GM12864 (cell line): ENCODE results near the gene AP2B1.

ENCODE experiments used
- DNase-seq: peaks from one replicate; pipeline ENCODE4 v3.0.0-alpha.2; 2011; ENCODE audit warnings: low read depth
- H3K4me3 ChIP-seq: 2 replicates; pipeline ENCODE4 v1.5.1; 2011; ENCODE audit warnings: mild to moderate bottlenecking, low read depth, low read length, control low read depth
- CTCF ChIP-seq: IDR thresholded peaks from 2 replicates; pipeline ENCODE4 v1.5.1; 2011; ENCODE audit warnings: low read depth, mild to moderate bottlenecking, moderate library complexity, low read length, control low read depth, inconsistent platforms; ENCODE audit errors: missing control alignments

The AP2B1 gene

DNA sequence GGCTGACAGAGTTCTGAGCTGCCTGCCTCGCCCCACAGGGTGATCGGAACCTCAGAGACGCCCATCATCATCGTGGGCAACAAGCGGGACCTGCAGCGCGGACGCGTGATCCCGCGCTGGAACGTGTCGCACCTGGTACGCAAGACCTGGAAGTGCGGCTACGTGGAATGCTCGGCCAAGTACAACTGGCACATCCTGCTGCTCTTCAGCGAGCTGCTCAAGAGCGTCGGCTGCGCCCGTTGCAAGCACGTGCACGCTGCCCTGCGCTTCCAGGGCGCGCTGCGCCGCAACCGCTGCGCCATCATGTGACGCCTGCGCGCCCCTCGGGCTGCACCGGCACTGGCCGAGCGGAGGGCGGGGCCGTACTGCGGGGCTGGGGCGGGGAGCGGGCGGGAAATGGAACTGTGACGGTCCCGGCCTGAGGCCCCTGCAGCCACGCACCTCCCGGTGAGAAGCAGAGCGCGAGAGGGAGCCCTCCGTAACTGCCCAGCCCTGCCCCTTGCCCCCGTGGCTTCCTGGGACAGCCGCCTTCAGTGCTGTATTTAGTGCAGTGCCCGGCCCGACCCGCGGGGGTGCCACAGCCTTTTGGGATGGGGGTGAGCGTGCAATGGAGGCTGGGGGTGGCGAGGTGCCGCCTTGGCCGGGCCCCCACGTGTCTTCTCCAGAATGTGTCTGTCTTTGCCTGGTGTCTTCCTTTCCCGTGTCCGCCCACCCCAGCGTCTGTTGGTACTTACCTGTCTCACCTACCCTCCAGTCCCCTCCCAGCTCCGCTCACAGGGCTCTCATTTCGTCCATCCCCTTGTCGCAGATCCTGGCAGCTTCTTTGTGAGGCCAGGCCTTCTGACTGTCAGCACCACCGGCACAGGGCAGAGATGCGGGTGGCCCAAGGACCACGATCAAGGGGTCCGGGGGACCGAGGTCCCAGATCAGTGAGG, 154.1 kb downstream of the AP2B1 start:
- no peak for TF ChIP-seq CTCF
- no peak overlapping the region for H3K4me3 ChIP-seq
- DNase-seq: no peak

DNA sequence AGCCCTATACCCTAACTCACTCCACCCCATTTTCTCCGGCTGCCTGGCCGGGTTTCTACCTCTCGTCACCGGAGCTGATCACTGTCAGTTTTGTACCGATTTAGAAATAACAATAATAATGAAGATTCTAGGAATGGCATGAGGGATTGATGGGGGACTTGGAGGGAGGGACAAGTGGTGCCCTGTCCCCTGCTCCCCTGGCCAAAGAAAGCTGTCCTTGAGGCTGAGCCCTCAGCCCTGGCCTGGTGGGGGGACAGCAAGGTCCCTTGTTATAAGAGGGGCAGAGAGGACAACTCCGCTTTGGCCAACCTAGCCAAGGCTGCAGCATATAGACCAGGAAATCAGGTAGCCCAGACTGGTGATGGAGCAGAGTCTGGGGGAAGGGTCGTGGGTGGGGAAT, 155.4 kb downstream of the AP2B1 start:
- H3K4me3 ChIP-seq: no peak overlapping the region
- TF ChIP-seq CTCF: no peak
- no peak for DNase-seq

- no peak for TF ChIP-seq CTCF
- no peak for DNase-seq
Observed at GRCh38 chr17:35742896-35743477, 155.9 kb downstream of the AP2B1 start.

GRCh38 chr17:35743626-35744328, 156.7 kb downstream of the AP2B1 start:
- DNase-seq: no peak
- H3K4me3 ChIP-seq: no peak overlapping the region
- TF ChIP-seq CTCF: no peak

More at GRCh38 chr17:35742896-35743477, 155.9 kb downstream of the AP2B1 start:
- no peak overlapping the region for H3K4me3 ChIP-seq

GRCh38 chr17:35744830-35745229, 157.7 kb downstream of the AP2B1 start:
- no peak overlapping the region for H3K4me3 ChIP-seq
- TF ChIP-seq CTCF: no peak
- no peak for DNase-seq

DNA sequence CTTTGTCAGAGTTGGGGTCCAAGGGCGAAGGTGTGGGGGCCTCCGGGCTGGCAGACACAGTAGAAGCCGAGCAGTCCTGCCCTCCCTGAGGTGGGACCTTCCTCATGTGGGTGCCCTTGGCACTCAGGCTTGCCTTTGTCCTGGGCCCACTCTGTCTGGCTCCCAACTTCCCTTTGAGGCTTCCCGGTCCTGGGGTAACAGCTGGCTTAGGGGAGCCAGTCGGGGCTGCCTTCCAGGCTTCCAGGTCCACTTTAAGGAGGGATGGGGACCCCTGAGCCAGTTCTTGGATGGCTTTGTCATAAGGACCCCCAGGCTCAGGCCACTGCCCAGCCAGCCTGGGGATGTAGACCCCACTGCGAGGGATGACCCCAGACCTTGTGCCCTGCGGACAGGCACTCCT, 158.1 kb downstream of the AP2B1 start:
- no peak for DNase-seq
- H3K4me3 ChIP-seq: no peak overlapping the region
- TF ChIP-seq CTCF: no peak
